HG03103 (cell line): ENCODE results near the gene PRR15.

ENCODE experiments used
- ATAC-seq: cut with Tn5 transposase; IDR thresholded peaks from one replicate; pipeline ENCODE4 v1.9.1; 2021; ENCODE audit warnings: low read depth; ENCODE audit not compliant: unreplicated experiment

PRR15 gene

DNA sequence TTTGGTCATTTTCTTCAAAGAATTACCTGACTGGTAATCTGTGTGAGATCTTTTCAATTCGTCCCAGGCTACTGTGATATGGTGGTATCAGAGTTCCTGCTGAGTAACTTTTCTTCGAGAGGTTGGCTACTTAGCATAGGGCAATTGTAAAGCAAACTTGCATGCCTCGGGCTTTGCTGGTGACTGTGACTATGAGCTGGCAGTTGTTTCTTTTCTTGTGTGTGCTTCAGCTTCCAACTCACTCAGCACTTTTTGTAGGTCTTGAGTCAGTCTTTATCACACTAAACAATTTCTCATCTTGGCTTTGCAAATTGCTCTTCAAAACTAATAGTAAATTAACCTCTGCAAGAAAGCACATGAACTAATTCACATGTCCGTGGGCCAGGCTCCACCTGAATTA lies 44.3 kb downstream of the PRR15 start:
- no peak for ATAC-seq

DNA sequence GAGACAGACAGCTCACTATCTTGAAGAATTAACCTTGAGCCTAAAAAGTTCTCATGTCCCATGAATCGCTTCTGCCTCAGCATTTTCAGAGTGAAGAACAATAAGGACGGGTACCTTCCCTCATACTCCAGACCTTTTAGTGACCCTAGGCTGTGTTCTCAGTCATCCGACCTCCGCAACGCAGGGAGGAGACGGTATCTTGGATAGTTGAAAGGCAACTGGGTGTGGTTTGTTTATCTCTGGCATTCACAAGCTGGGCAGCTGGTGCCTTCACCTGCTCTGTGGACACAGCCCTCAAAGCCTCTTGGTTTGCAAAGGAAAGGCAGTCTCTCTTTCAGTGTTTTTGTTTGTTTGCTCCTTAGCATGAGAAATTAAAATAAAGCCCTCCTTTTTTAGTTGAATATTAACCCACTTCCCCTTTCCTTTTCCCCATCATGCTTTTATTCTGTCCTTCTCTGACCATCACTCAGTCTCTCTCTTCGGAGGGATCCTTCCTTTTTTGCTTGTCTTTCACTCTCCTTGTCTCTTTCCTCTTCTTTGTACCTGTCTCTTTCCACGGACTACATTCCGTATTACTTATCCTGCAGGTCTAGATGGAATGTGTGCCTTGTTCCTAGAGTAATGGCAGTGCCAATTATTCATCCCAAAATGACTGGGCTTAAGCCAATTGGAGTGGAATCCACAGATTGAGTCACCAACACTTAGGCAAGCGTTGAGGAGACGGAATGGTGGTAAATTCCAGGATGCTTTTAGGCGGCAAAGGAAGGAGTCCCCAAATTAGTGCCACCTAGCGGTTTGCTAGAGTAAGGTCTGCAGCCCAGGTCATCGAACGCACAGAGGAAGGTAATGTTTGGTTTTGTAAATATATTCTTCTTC lies 45.8 kb downstream of the PRR15 start:
- ATAC-seq: no peak

DNA sequence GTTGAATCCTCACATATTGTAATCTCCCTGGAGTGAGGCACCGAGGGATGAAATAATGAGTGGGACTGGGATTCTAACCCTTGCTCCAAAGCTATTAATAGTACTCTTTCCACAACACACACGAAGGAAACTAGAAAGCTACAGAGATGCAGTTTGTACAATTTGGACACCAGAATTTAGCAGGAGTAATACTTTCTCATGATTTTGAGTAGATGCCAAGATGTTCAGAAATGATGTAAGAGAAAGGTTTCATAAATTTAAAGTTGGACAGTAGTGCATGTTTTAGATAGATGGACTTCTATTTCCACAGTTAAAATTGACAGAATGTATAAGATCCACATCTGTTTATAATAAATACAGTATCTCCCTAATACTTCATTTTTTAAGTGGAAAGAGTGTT lies 46.5 kb downstream of the PRR15 start:
- no peak for ATAC-seq

DNA sequence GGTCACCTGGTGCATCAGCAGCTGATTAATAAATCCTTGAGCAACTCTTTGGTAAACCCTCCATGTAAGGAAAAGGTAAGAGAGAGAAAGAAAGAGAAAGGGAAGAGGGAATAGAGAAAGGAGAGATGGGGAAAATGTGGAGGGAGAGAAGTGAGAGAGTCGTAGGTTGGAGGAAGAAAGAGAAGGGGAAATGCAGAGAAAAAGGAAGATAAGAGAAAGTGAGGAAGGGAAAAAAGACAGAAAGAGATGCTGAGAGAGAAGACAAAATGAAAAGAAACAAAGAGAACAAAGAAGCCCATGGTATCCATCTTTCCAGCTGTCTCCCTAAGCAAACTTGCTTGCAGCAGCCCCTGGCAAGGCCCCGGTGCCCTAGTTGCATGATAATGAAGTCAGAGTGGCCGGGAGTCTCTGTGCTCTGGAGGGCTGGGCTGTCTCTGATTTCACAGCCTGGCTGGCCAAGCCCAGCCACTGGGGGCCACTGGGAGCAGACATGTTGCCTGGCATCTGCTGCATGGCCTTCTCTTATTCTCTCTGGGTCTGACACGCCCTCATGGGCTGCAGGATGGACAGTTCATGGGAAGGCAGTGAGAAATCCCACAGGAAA lies 48.4 kb downstream of the PRR15 start:
- no peak for ATAC-seq

DNA sequence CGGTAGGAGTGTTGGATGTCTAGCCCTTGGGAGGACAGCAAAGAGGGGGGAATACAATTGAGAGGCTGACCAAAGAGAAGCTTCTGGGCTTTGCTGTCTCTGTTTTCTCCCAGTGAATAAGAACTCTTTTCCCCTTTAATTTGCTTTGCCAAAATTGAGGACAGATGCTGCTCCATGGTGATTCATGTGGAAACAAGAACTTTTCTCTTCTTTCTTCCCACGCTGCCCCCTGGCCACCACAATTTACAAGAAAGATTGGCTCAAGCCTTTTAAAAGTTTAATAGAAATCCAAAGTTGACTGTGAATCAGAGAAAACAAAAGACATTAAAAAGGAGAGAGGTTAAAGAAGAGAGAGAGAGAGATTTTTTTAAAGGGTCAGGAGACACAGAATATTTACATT lies 49.0 kb downstream of the PRR15 start:
- ATAC-seq: no peak

DNA sequence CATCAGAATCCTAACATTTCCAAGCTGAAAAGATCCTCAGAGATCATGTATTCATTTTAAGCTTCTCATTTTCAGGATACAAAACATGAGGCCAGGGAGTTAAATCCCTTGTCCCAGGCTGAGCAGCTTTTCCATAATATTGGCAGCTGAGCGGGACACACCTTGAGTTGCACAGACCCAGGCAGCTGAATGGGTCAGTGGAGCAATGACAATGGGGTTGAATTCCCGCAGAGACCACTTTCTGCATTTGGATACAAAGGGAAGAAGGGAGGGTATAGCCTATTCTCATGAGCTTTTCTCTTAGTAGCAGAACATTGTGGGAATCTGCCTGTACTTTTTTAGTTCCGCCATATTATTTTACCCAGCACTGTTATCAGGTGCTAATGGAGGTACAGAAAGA lies 49.5 kb downstream of the PRR15 start:
- ATAC-seq: no peak

DNA sequence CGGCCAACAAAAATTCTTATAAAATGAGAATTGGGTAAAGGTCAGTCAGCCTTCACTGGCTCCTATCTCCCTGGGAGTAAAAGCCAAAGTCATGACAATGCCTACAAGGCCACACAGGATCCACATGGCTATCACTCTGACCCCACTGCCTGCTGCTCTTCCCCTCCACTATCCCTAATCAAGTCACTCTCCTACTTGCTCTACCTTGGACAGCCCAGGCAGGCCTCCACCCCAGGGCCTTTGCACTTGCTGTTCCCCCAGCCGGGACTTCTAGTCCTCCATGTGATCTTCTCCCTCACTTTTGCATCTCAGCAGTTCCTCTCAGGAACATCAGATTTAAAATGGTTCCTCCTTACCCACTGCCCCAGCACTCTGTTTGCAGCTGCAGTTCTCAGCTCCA lies 50.6 kb downstream of the PRR15 start:
- no peak for ATAC-seq
